Karpas-422 (cell line): Measurements from ENCODE around the gene HOXB6. TPM values are rescaled to one million over a fixed set of nuclear protein-coding genes. Genes with fewer than 3 reads are reported as not detected.

Experiments
- DNase-seq: peaks from one replicate; pipeline ENCODE4 v3.0.0-alpha.2; 2015
- H2AFZ ChIP-seq: fragments of 200-600 bp; sonication (generic); 2 replicates; pipeline ENCODE4 v1.6.1; 2014; ENCODE audit warnings: antibody characterized with exemption, low read length, mixed read lengths
- H3K27ac ChIP-seq: fragments of 200-600 bp; sonication (generic); 2 replicates; pipeline ENCODE4 v1.5.1; 2014; ENCODE audit warnings: mild to moderate bottlenecking, low read length, moderate library complexity
- H3K27me3 ChIP-seq: fragments of 200-600 bp; sonication (generic); 2 replicates; pipeline ENCODE4 v1.6.1; 2014; ENCODE audit warnings: low read length, mixed read lengths
- H3K36me3 ChIP-seq: fragments of 200-600 bp; sonication (generic); 2 replicates; pipeline ENCODE4 v1.6.1; 2014; ENCODE audit warnings: low read length, mixed read lengths; ENCODE audit not compliant: insufficient read depth
- H3K4me1 ChIP-seq: fragments of 200-600 bp; sonication (generic); 2 replicates; pipeline ENCODE4 v1.6.1; 2014; ENCODE audit warnings: mild to moderate bottlenecking, low read length, mixed read lengths
- H3K4me2 ChIP-seq: fragments of 200-600 bp; sonication (generic); 2 replicates; pipeline ENCODE4 v1.6.1; 2014; ENCODE audit warnings: low read length, low read depth, mild to moderate bottlenecking; ENCODE audit not compliant: poor library complexity, severe bottlenecking
- H3K4me3 ChIP-seq: fragments of 200-600 bp; sonication (generic); 2 replicates; pipeline ENCODE4 v1.5.1; 2014; ENCODE audit warnings: mild to moderate bottlenecking, antibody characterized with exemption, low read length, mixed read lengths
- H3K79me2 ChIP-seq: fragments of 200-600 bp; sonication (generic); 2 replicates; pipeline ENCODE4 v1.6.1; 2014; ENCODE audit warnings: mild to moderate bottlenecking, low read length, mixed read lengths
- H3K9ac ChIP-seq: fragments of 200-600 bp; sonication (generic); 2 replicates; pipeline ENCODE4 v1.6.0; 2014; ENCODE audit warnings: low read length
- H3K9me2 ChIP-seq: fragments of 200-600 bp; sonication (generic), shearing (Covaris generic); replicated peaks from 2 replicates; pipeline ENCODE4 v1.6.0; 2014; ENCODE audit warnings: mild to moderate bottlenecking, low read length, moderate library complexity; ENCODE audit not compliant: insufficient read depth
- H3K9me3 ChIP-seq: fragments of 300-700, 200-600 bp; sonication (generic); 2 replicates; pipeline ENCODE4 v1.6.1; 2014; ENCODE audit warnings: low read length, mixed read lengths
- H4K20me1 ChIP-seq: fragments of 200-600 bp; sonication (generic); 2 replicates; pipeline ENCODE4 v1.6.1; 2014; ENCODE audit warnings: mild to moderate bottlenecking, antibody characterized with exemption, low read length, low read depth; ENCODE audit not compliant: insufficient read depth
- total RNA-seq: library from RNA; depleted of rRNA; stranded (reverse); fragments of >200 nt; shearing (Covaris generic); gene quantifications from 2 replicates; pipeline ENCODE4 v1.2.3, GENCODE V29; 2014; ENCODE audit warnings: low replicate concordance

The HOXB6 gene
- total RNA-seq, 1 experiment from 2014 or later, result 0.48 TPM

- H3K9ac ChIP-seq, result peak overlapping the region; percentile 92
Measured at GRCh38 chr17:48613862-48614694, 9.3 kb upstream of the HOXB6 start.

GRCh38 chr17:48612854-48613691, 8.3 kb upstream of the HOXB6 start:
- Histone ChIP-seq H2AFZ (peak overlapping the region; percentile 97), H3K4me2 (peak overlapping the region; percentile 98), H3K36me3 (no peaks in the 10 kb centered on the region), H3K9me3 (no peaks in the 10 kb centered on the region), H3K4me1 (peaks cover 45% of the 10 kb centered on the region), H3K9ac (peak overlapping the region; percentile 92), H4K20me1 (no peaks in the 10 kb centered on the region), H3K27ac (peak overlapping the region; percentile 82), H3K4me3 (peak overlapping the region; percentile 82), H3K79me2 (no peaks in the 10 kb centered on the region), H3K27me3 (no peaks in the 10 kb centered on the region), H3K9me2 (no peaks in the 10 kb centered on the region)
- DNase-seq, result peak; percentile 82

More at GRCh38 chr17:48613862-48614694, 9.3 kb upstream of the HOXB6 start:
- H3K9me2 ChIP-seq, result no peaks in the 10 kb centered on the region
- no peaks in the 10 kb centered on the region for H3K9me3 ChIP-seq
- H3K36me3 ChIP-seq, result no peaks in the 10 kb centered on the region
- H3K79me2 ChIP-seq, result no peaks in the 10 kb centered on the region
- peaks cover 43% of the 10 kb centered on the region for H3K4me1 ChIP-seq
- H2AFZ ChIP-seq, result 0 out of 2 replicates have a peak overlapping the region, but pooled peaks have one; percentile 54
- H3K4me2 ChIP-seq, result peak overlapping the region; percentile 98
- H3K27ac ChIP-seq, result no peak overlapping the region
- peak overlapping the region; percentile 82 for H3K4me3 ChIP-seq
- no peaks in the 10 kb centered on the region for H4K20me1 ChIP-seq
- no peak for DNase-seq
- no peaks in the 10 kb centered on the region for H3K27me3 ChIP-seq

- Histone ChIP-seq H3K4me2 (peak overlapping the region; percentile 98), H3K79me2 (no peaks in the 10 kb centered on the region), H3K4me3 (peak overlapping the region; percentile 82), H3K9me3 (no peaks in the 10 kb centered on the region), H3K4me1 (peaks cover 45% of the 10 kb centered on the region), H3K36me3 (no peaks in the 10 kb centered on the region), H4K20me1 (no peaks in the 10 kb centered on the region), H3K27me3 (no peaks in the 10 kb centered on the region), H3K9me2 (no peaks in the 10 kb centered on the region), H2AFZ (peak overlapping the region; percentile 82), H3K9ac (peak overlapping the region; percentile 92), H3K27ac (peak overlapping the region; percentile 82)
- DNase-seq, result peak; percentile 75
Measured at GRCh38 chr17:48612456-48612853, 7.7 kb upstream of the HOXB6 start.

- H3K9ac ChIP-seq, result peak overlapping the region; percentile 92
- H3K36me3 ChIP-seq, result no peaks in the 10 kb centered on the region
- H3K4me2 ChIP-seq, result peak overlapping the region; percentile 98
- H3K27me3 ChIP-seq, result no peaks in the 10 kb centered on the region
- peak overlapping the region; percentile 48; the same call in 1 of the 2 replicates for H2AFZ ChIP-seq
- DNase-seq, result peak; percentile 77
- H3K9me3 ChIP-seq, result no peaks in the 10 kb centered on the region
- H3K27ac ChIP-seq, result peak overlapping the region; percentile 82
- no peaks in the 10 kb centered on the region for H4K20me1 ChIP-seq
- H3K4me1 ChIP-seq, result peaks cover 45% of the 10 kb centered on the region
- no peaks in the 10 kb centered on the region for H3K79me2 ChIP-seq
- no peaks in the 10 kb centered on the region for H3K9me2 ChIP-seq
- H3K4me3 ChIP-seq, result peak overlapping the region; percentile 82
Measured at GRCh38 chr17:48611681-48612455, 7.1 kb upstream of the HOXB6 start.

GRCh38 chr17:48611213-48611612, 6.4 kb upstream of the HOXB6 start:
- Histone ChIP-seq H2AFZ (peak overlapping the region; percentile 95), H3K27me3 (no peaks in the 10 kb centered on the region), H3K36me3 (no peaks in the 10 kb centered on the region), H4K20me1 (no peaks in the 10 kb centered on the region), H3K9ac (peak overlapping the region; percentile 92), H3K4me1 (peaks cover 45% of the 10 kb centered on the region), H3K27ac (peak overlapping the region; percentile 82), H3K4me2 (peak overlapping the region; percentile 98), H3K4me3 (peak overlapping the region; percentile 82), H3K79me2 (no peaks in the 10 kb centered on the region), H3K9me2 (no peaks in the 10 kb centered on the region), H3K9me3 (no peaks in the 10 kb centered on the region)
- peak; percentile 73 for DNase-seq

- H2AFZ ChIP-seq, result peak within 1 kb of the TSS; percentile 95
Measured at GRCh38 chr17:48610282-48611211, 5.8 kb upstream of the HOXB6 start, which contains the start of gene HOXB7. Gene HOXB7, minus strand, starts transcription at chr17:48611017. Its CDS starts 99 bp downstream, at chr17:48610918.

GRCh38 chr17:48609759-48610281, 5.0 kb upstream of the HOXB6 start:
- peak overlapping the region; percentile 98 for H3K4me2 ChIP-seq
- H3K27me3 ChIP-seq, result no peaks in the 10 kb centered on the region
- no peaks in the 10 kb centered on the region for H3K79me2 ChIP-seq
- H3K4me1 ChIP-seq, result peaks cover 45% of the 10 kb centered on the region
- peak overlapping the region; percentile 82 for H3K4me3 ChIP-seq
- no peaks in the 10 kb centered on the region for H3K9me2 ChIP-seq
- H3K36me3 ChIP-seq, result no peaks in the 10 kb centered on the region
- peak overlapping the region; percentile 95; the same call in 1 of the 2 replicates for H2AFZ ChIP-seq
- no peaks in the 10 kb centered on the region for H3K9me3 ChIP-seq
- H4K20me1 ChIP-seq, result no peaks in the 10 kb centered on the region
- peak overlapping the region; percentile 92 for H3K9ac ChIP-seq
- DNase-seq, result no peak
- H3K27ac ChIP-seq, result no peak overlapping the region

More at GRCh38 chr17:48610282-48611211, 5.8 kb upstream of the HOXB6 start, which contains the start of gene HOXB7:
- no peaks in the 10 kb centered on the region for H3K27me3 ChIP-seq
- H3K79me2 ChIP-seq, result no peaks in the 10 kb centered on the region
- peak within 1 kb of the TSS; percentile 92 for H3K9ac ChIP-seq
- H3K9me2 ChIP-seq, result no peaks in the 10 kb centered on the region
- H3K9me3 ChIP-seq, result no peaks in the 10 kb centered on the region
- H3K4me2 ChIP-seq, result peak within 1 kb of the TSS; percentile 98
- H4K20me1 ChIP-seq, result no peaks in the 10 kb centered on the region
- H3K36me3 ChIP-seq, result no peaks in the 10 kb centered on the region
- H3K4me3 ChIP-seq, result peak within 1 kb of the TSS; percentile 82
- H3K4me1 ChIP-seq, result peaks cover 45% of the 10 kb centered on the region
- peak within 1 kb of the TSS; percentile 82 for H3K27ac ChIP-seq
- DNase-seq, result peak; percentile 91
